ENCODE data around the gene TBC1D1. TPM values are rescaled to one million over a fixed set of nuclear protein-coding genes. Genes with fewer than 3 reads are reported as not detected.

Gene TBC1D1
- total RNA-seq, 4 donors from 2014 or later, result 206 to 258 (median 221) TPM

DNA sequence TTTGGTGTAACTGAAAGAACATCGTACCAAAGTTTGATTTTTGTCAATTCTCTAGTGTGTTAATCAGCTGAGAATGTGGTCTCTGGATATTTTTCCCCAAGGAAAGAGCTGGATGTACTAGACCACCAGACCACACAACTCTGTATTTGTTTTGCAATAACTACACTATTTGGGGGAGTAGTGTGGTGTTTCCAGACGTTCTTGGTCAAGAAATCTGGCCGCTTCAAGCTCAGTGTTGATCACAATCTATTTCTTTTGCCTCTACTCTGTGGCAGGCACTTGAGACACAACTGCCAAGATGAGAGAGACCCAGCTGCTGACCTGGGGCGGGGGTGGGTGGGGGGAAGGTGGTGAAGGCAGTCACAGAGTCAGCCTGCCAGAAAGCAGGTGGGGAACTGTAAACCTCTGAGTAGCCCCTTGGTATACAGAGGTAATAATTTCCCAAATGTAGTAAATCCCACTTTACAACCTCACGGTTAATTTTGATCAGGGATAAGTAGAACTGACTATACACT lies 99.9 kb downstream of the TBC1D1 start:
- H3K27me3 ChIP-seq, result no peaks in the 10 kb centered on the region
- 71% methylated on average over 5 of the region's 5 CpGs for WGBS
- H3K4me3 ChIP-seq, result no peak overlapping the region
- H3K4me1 ChIP-seq, result peaks cover 54 to 83% (median 69%) of the 10 kb centered on the region in 4 donors
- no peak for TF ChIP-seq POLR2A (IDR thresholded peaks at IDR 0.05; ENCODE audit: low read depth)
- TF ChIP-seq, protein P1, sequence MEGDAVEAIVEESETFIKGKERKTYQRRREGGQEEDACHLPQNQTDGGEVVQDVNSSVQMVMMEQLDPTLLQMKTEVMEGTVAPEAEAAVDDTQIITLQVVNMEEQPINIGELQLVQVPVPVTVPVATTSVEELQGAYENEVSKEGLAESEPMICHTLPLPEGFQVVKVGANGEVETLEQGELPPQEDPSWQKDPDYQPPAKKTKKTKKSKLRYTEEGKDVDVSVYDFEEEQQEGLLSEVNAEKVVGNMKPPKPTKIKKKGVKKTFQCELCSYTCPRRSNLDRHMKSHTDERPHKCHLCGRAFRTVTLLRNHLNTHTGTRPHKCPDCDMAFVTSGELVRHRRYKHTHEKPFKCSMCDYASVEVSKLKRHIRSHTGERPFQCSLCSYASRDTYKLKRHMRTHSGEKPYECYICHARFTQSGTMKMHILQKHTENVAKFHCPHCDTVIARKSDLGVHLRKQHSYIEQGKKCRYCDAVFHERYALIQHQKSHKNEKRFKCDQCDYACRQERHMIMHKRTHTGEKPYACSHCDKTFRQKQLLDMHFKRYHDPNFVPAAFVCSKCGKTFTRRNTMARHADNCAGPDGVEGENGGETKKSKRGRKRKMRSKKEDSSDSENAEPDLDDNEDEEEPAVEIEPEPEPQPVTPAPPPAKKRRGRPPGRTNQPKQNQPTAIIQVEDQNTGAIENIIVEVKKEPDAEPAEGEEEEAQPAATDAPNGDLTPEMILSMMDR (IDR thresholded peaks at IDR 0.05), result no peak
- TF ChIP-seq EP300 (IDR thresholded peaks at IDR 0.05), result no peak
- no peak for TF ChIP-seq POLR2AphosphoS5 (IDR thresholded peaks at IDR 0.05)
- intact Hi-C loops (cut with DNase I), result no loop called here
- no peak for DNase-seq (ENCODE audit: extremely low spot score)
- H3K9me3 ChIP-seq, result no peaks in the 10 kb centered on the region
- H3K36me3 ChIP-seq, result no peaks in the 10 kb centered on the region
- H3K27ac ChIP-seq (replicated peaks in 1 of 4), result peak overlapping the region; percentile 71 to 79 (median 72)

DNA sequence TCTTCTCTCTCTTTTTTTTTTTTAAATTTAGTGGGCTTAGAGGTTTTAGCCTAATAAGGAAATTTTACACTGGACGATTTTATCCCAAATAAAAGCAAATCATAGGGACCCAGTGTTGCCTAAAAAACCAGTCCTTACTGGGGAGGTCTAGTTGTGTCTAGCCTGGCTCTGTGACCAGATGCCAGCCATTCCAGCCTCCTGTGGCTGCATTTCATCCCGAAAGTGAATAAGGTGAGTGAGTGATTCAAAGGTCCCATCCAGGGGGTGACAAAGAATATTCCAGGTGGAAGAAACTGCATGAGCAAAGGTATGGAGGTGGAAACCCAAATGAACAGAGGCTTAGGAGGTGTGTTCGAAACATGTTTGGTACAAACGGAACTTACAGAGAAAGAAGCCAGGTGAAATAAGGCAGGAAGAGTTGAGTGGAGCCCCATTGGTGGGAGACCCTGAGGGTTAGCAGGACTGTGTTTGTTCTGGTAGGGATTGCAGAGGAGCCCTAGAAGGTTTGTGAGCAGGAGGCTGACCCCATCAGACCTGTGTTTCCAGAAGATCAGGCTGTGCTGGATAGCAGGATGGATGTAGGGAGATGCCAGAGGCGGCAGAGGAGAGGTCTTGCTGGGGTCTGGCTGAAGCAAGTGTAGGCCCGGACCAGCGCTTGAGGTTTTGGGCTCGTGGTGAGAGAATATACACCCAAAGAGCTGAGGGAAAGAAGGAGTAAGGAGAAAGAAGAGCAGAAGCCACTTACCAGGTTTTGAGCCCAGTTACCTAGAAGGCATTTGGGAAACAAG lies 100.9 kb downstream of the TBC1D1 start:
- Histone ChIP-seq H3K4me3 (no peak overlapping the region), H3K9me3 (no peaks in the 10 kb centered on the region), H3K36me3 (no peaks in the 10 kb centered on the region), H3K27ac (replicated peaks in 1 of 4) (peak overlapping the region; percentile 71 to 79 (median 72)), H3K27me3 (no peaks in the 10 kb centered on the region), H3K4me1 (peaks cover 64 to 88% (median 74%) of the 10 kb centered on the region in 4 donors)
- 78% methylated on average over 8 of the region's 8 CpGs for WGBS
- no peak for TF ChIP-seq EP300 (IDR thresholded peaks at IDR 0.05)
- no peak for TF ChIP-seq POLR2A (IDR thresholded peaks at IDR 0.05; ENCODE audit: low read depth)
- TF ChIP-seq POLR2AphosphoS5 (IDR thresholded peaks at IDR 0.05), result no peak
- TF ChIP-seq, protein P1 (IDR thresholded peaks at IDR 0.05), result no peak
- no peak for DNase-seq (ENCODE audit: extremely low spot score)
- intact Hi-C loops (cut with DNase I), result no loop called here

DNA sequence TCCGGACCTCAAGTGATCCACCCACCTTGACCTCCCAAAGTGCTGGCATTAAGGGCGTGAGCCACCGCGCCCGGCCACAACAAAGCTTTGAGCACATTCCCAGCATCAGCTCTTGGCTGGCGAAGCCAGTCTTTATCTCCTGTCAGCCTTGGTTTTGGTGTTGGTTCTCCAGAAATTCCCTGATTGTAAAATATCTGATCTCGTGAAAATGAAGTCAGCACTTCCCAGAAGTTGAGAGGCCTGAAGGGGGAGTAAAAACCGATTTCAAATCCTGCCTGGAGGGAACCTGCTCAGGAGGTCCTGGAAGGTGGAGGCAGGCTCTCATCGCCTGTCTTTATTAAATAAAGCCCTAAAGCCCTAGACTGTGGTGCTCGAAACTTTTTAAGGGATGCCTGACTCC lies 102.9 kb downstream of the TBC1D1 start:
- TF ChIP-seq POLR2A (IDR thresholded peaks at IDR 0.05; ENCODE audit: low read depth) (no peak), POLR2AphosphoS5 (IDR thresholded peaks at IDR 0.05) (no peak), EP300 (IDR thresholded peaks at IDR 0.05) (no peak)
- TF ChIP-seq, protein P1 (IDR thresholded peaks at IDR 0.05), result no peak
- no peaks in the 10 kb centered on the region for H3K36me3 ChIP-seq
- H3K4me1 ChIP-seq, result peaks cover 68 to 92% (median 84%) of the 10 kb centered on the region in 4 donors
- H3K9me3 ChIP-seq, result no peaks in the 10 kb centered on the region
- 95% methylated on average over 10 of the region's 10 CpGs for WGBS
- DNase-seq (ENCODE audit: extremely low spot score), result no peak
- no peak overlapping the region for H3K4me3 ChIP-seq
- intact Hi-C loops (cut with DNase I), result no loop called here
- peak overlapping the region; percentile 20 to 64 (median 46) for H3K27ac ChIP-seq (replicated peaks in 1 of 4)
- H3K27me3 ChIP-seq, result no peaks in the 10 kb centered on the region

DNA sequence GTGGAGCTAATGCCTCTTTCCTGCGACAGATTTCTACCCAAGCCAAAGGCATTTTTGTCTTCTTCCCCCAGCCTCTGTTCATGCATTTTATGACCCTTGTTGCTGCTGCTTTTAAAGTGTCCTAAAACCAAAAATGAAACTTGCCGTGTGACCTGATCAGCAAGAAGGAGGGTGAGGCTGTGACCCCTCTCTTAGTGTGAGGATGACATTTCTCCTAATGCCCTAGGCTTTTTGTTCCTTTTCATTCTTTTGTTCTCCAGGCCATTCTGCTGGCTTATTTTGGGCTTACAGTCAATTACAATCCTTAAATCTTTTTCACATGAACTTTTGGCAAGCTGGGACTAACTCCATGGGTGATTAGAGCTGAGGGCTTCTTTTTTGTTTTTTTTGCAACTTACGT lies 103.7 kb downstream of the TBC1D1 start:
- Histone ChIP-seq H3K4me1 (peaks cover 61 to 92% (median 82%) of the 10 kb centered on the region in 4 donors), H3K9me3 (no peaks in the 10 kb centered on the region)

More for the DNA sequence above, 103.7 kb downstream of the TBC1D1 start:
- Histone ChIP-seq H3K27ac (replicated peaks in 1 of 4) (peak overlapping the region; percentile 35 to 64 (median 58)), H3K36me3 (no peaks in the 10 kb centered on the region), H3K4me3 (no peak overlapping the region), H3K27me3 (no peaks in the 10 kb centered on the region)
- intact Hi-C loops (cut with DNase I), result no loop called here
- no peak for DNase-seq (ENCODE audit: extremely low spot score)
- WGBS, result 52% methylated on average over 3 of the region's 3 CpGs
- TF ChIP-seq, protein P1 (IDR thresholded peaks at IDR 0.05), result no peak
- no peak for TF ChIP-seq POLR2A (IDR thresholded peaks at IDR 0.05; ENCODE audit: low read depth)
- no peak for TF ChIP-seq EP300 (IDR thresholded peaks at IDR 0.05)
- TF ChIP-seq POLR2AphosphoS5 (IDR thresholded peaks at IDR 0.05), result no peak

All from esophagus muscularis mucosa (tissue), 4 donors.